Stimulated activated CD4-positive, alpha-beta T cell treated with anti-CD3 and anti-CD28 coated beads, Interleukin-1b, Interleukin-23, amount 100 ng/mL, for 24 hours (primary cell): ENCODE data around the gene ELAC2.

Experiments
- DNase-seq, 4 experiments: peaks; one replicate each; pipeline ENCODE4 v3.0.0-alpha.2; 2020; ENCODE audit warnings: low read depth in 4 of 4, low spot score in 1 of 4

Gene ELAC2

GRCh38 chr17:13016881-13017654, 759 bp downstream of the ELAC2 start:
- no peak for DNase-seq

GRCh38 chr17:13014801-13015200, 3.0 kb downstream of the ELAC2 start:
- no peak for DNase-seq

GRCh38 chr17:13010959-13011358, 6.9 kb downstream of the ELAC2 start:
- no peak for DNase-seq

GRCh38 chr17:13008461-13008860, 9.4 kb downstream of the ELAC2 start:
- no peak for DNase-seq

- DNase-seq = no peak
These were observed 12.3 kb downstream of the ELAC2 start for GRCh38 chr17:13005530-13005929.

GRCh38 chr17:13004336-13004735, 13.5 kb downstream of the ELAC2 start:
- DNase-seq = no peak

- no peak for DNase-seq
These were observed 13.9 kb downstream of the ELAC2 start for GRCh38 chr17:13003927-13004326.

- no peak for DNase-seq
These were observed 14.4 kb downstream of the ELAC2 start for GRCh38 chr17:13003454-13003851.

GRCh38 chr17:13002761-13003453, 14.9 kb downstream of the ELAC2 start:
- peak in 2 of 4 experiments; percentile 23 for DNase-seq

GRCh38 chr17:13001991-13002615, 15.7 kb downstream of the ELAC2 start:
- no peak for DNase-seq

- no peak for DNase-seq
These were observed 17.3 kb downstream of the ELAC2 start for GRCh38 chr17:13000561-13000960.

- DNase-seq = no peak
These were observed 19.0 kb downstream of the ELAC2 start for GRCh38 chr17:12998874-12999273.

- no peak for DNase-seq
These were observed 19.4 kb downstream of the ELAC2 start for GRCh38 chr17:12998461-12998860.

- DNase-seq = no peak
These were observed 20.9 kb downstream of the ELAC2 start for GRCh38 chr17:12996941-12997340.

GRCh38 chr17:12996357-12996756, 21.5 kb downstream of the ELAC2 start:
- DNase-seq = no peak

- DNase-seq = no peak
These were observed 21.9 kb downstream of the ELAC2 start for GRCh38 chr17:12995896-12996295.

GRCh38 chr17:12995106-12995895, 22.5 kb downstream of the ELAC2 start:
- no peak for DNase-seq

- no peak for DNase-seq
These were observed 23.3 kb downstream of the ELAC2 start for GRCh38 chr17:12994341-12995074.

- DNase-seq = no peak
These were observed 24.2 kb downstream of the ELAC2 start for GRCh38 chr17:12993631-12994030.

GRCh38 chr17:12992676-12993075, 25.2 kb downstream of the ELAC2 start:
- no peak for DNase-seq

- no peak for DNase-seq
These were observed 26.9 kb downstream of the ELAC2 start for GRCh38 chr17:12990926-12991325.
